NCI-H82 treated with DMSO at 0.1 percent for 48 hours (cell line): ENCODE measurements around the gene TMPRSS7.

Experiments used
- DNase-seq: peaks from one replicate; lab custom pipeline; 2025; ENCODE audit not compliant: unreplicated experiment; lab: John Stamatoyannopoulos, UW

TMPRSS7 gene

GRCh38 chr3:112126511-112126911, 92.0 kb downstream of the TMPRSS7 start:
- DNase-seq, result no peak

- DNase-seq, result no peak
Observed at GRCh38 chr3:112127522-112128494, 93.3 kb downstream of the TMPRSS7 start.

- no peak for DNase-seq
Observed at GRCh38 chr3:112128843-112129727, 94.5 kb downstream of the TMPRSS7 start.

GRCh38 chr3:112129925-112130637, 95.5 kb downstream of the TMPRSS7 start:
- no peak for DNase-seq

- DNase-seq, result no peak
Observed at GRCh38 chr3:112130638-112130993, 96.1 kb downstream of the TMPRSS7 start.
